Motor neuron (in vitro differentiated cells): Measurements from ENCODE around the gene CD22. TPM values are rescaled to one million over a fixed set of nuclear protein-coding genes. Genes with fewer than 3 reads are reported as not detected.
A peak's percentile ranks its signal among the peaks of the same experiment; 100 is the strongest.

Experiments
- ATAC-seq, 8 experiments: fragments of 200-7000 bp; cut with Tn5 transposase; replicated peaks in 6 of 8; 2 replicates each; pipeline ENCODE4 v1.8.0; 2021; ENCODE audit warnings: mild to moderate bottlenecking in 8 of 8, moderate library complexity in 8 of 8
- H3K27ac ChIP-seq, 2 donors: fragments of 250-450 bp; sonication (Bioruptor Pico); 2 replicates each; pipeline ENCODE4 v1.9.0; 2021; ENCODE audit warnings: antibody characterized with exemption in 2 of 2, mild to moderate bottlenecking in 2 of 2, moderate library complexity in 1 of 2
- H3K4me1 ChIP-seq, 2 donors: fragments of 250-450 bp; sonication (Bioruptor Pico); replicated peaks in 1 of 2; 2 replicates each; pipeline ENCODE4 v1.6.1; 2021; ENCODE audit warnings: antibody characterized with exemption in 2 of 2, mild to moderate bottlenecking in 2 of 2, moderate library complexity in 1 of 2
- H3K4me3 ChIP-seq, 5 donors: fragments of 250-450 bp; sonication (Bioruptor Pico); 2 replicates each; pipeline ENCODE4 v1.9.0; 2021; ENCODE audit warnings: antibody characterized with exemption in 5 of 5, mild to moderate bottlenecking in 5 of 5, moderate library complexity in 4 of 5
- WGBS, 10 experiments: fragments of 450-650 bp; shearing (Covaris generic); methylation state at CpG; one replicate each; pipeline ENCODE4 v1.0.0; 2022; 5-methylcytosine and 5-hydroxymethylcytosine counted together
- in situ Hi-C, 9 experiments: fragments of 400-800 bp; cut with MboI; loops; one replicate each; pipeline ENCODE4 v1.15.0; 2021; ENCODE audit warnings: low sequenced_read_pairs in 9 of 9, low pct_unique_long_range_greater_than_20kb in 2 of 9; ENCODE audit not compliant: unreplicated experiment in 9 of 9
- total RNA-seq, 8 experiments: library from RNA; unstranded; fragments of 300-600 nt; gene quantifications; 2 replicates each; pipeline versions ENCODE4 v1.2.3 to v1.2.4, GENCODE V29; 2022

CD22 gene
- total RNA-seq, 8 experiments from 2014 or later, result 0.27 to 1.8 (median 0.93) TPM; not detected in 2

- in situ Hi-C loops, result no loop called here
- WGBS, 10 experiments, result 48 to 100% (median 86%) methylated on average over 1 to 5 of the region's 5 CpGs; no CpG with 5 or more reads in 2 of the 10 experiments
- Histone ChIP-seq H3K4me1 (peaks cover 0 to 8% of the 10 kb centered on the region in 2 donors), H3K27ac (no peak overlapping the region), H3K4me3 (no peak overlapping the region)
- no peak for ATAC-seq
Measured at GRCh38 chr19:35298561-35298972, 30.4 kb upstream of the CD22 start.

GRCh38 chr19:35299523-35300338, 29.3 kb upstream of the CD22 start:
- Histone ChIP-seq H3K27ac (no peak overlapping the region), H3K4me3 (no peak overlapping the region), H3K4me1 (peaks cover 0 to 4% of the 10 kb centered on the region in 2 donors)
- ATAC-seq, result peak in 4 of 8 experiments; percentile 27 to 63 (median 43)
- in situ Hi-C loops, result no loop called here
- 40 to 70% (median 60%) methylated on average over 2 to 5 of the region's 55 CpGs; no CpG with 5 or more reads in 7 of the 10 experiments for WGBS, 10 experiments

- no peak overlapping the region for H3K4me3 ChIP-seq
- in situ Hi-C loops, result no loop called here
- peaks cover 0 to 4% of the 10 kb centered on the region in 2 donors for H3K4me1 ChIP-seq
- no peak for ATAC-seq
- 76 to 100% (median 85%) methylated on average over 2 to 7 of the region's 10 CpGs; no CpG with 5 or more reads in 6 of the 10 experiments for WGBS, 10 experiments
- H3K27ac ChIP-seq, result no peak overlapping the region
Measured at GRCh38 chr19:35300339-35300649, 28.7 kb upstream of the CD22 start.

- H3K4me1 ChIP-seq, result peaks cover 0 to 4% of the 10 kb centered on the region in 2 donors
- H3K4me3 ChIP-seq, result no peak overlapping the region
- ATAC-seq, result no peak
- in situ Hi-C loops, result no loop called here
- 40 to 100% (median 40%) methylated on average over 1 of the region's 2 CpGs; no CpG with 5 or more reads in 7 of the 10 experiments for WGBS, 10 experiments
- no peak overlapping the region for H3K27ac ChIP-seq
Measured at GRCh38 chr19:35301961-35302360, 27.0 kb upstream of the CD22 start.

GRCh38 chr19:35302446-35302845, 26.5 kb upstream of the CD22 start:
- ATAC-seq, result no peak
- Histone ChIP-seq H3K27ac (no peak overlapping the region), H3K4me1 (peaks cover 0 to 4% of the 10 kb centered on the region in 2 donors), H3K4me3 (no peak overlapping the region)
- WGBS, 10 experiments, result 80 to 100% (median 95%) methylated on average over 1 to 5 of the region's 16 CpGs; no CpG with 5 or more reads in 6 of the 10 experiments
- in situ Hi-C loops, result no loop called here

GRCh38 chr19:35303357-35303915, 25.6 kb upstream of the CD22 start:
- no peak overlapping the region for H3K4me3 ChIP-seq
- 27 to 100% (median 75%) methylated on average over 1 to 3 of the region's 6 CpGs; no CpG with 5 or more reads in 3 of the 10 experiments for WGBS, 10 experiments
- in situ Hi-C loops, result no loop called here
- peak in 5 of 8 experiments; percentile 58 to 87 (median 74) for ATAC-seq
- peaks cover 0 to 4% of the 10 kb centered on the region in 2 donors for H3K4me1 ChIP-seq
- no peak overlapping the region for H3K27ac ChIP-seq

GRCh38 chr19:35304036-35304435, 25.0 kb upstream of the CD22 start:
- WGBS, 10 experiments, result 42 to 65% (median 60%) methylated on average over 1 to 7 of the region's 11 CpGs; no CpG with 5 or more reads in 3 of the 10 experiments
- peaks cover under 1 to 5% of the 10 kb centered on the region in 2 donors for H3K4me1 ChIP-seq
- H3K4me3 ChIP-seq, result no peak overlapping the region
- in situ Hi-C loops, result no loop called here
- H3K27ac ChIP-seq, result no peak overlapping the region
- no peak for ATAC-seq

GRCh38 chr19:35305181-35305580, 23.8 kb upstream of the CD22 start:
- Histone ChIP-seq H3K27ac (no peak overlapping the region), H3K4me3 (no peak overlapping the region), H3K4me1 (peaks cover 11 to 15% of the 10 kb centered on the region in 2 donors)
- in situ Hi-C loops, result no loop called here
- 67 to 100% (median 97%) methylated on average over 1 to 3 of the region's 6 CpGs; no CpG with 5 or more reads in 4 of the 10 experiments for WGBS, 10 experiments
- ATAC-seq, result no peak

- WGBS, 10 experiments, result 58 to 100% (median 87%) methylated on average over 1 to 19 of the region's 20 CpGs
- ATAC-seq, result no peak
- Histone ChIP-seq H3K27ac (no peak overlapping the region), H3K4me1 (peaks cover 11 to 13% of the 10 kb centered on the region in 2 donors), H3K4me3 (no peak overlapping the region)
- in situ Hi-C loops, result no loop called here
Measured at GRCh38 chr19:35306473-35307246, 22.3 kb upstream of the CD22 start.

GRCh38 chr19:35307931-35308330, 21.1 kb upstream of the CD22 start:
- no peak for ATAC-seq
- 71 to 100% (median 86%) methylated on average over 1 to 8 of the region's 10 CpGs; no CpG with 5 or more reads in 3 of the 10 experiments for WGBS, 10 experiments
- H3K4me1 ChIP-seq, result peaks cover 11 to 13% of the 10 kb centered on the region in 2 donors
- in situ Hi-C loops, result no loop called here
- H3K4me3 ChIP-seq, result no peak overlapping the region
- no peak overlapping the region for H3K27ac ChIP-seq

- in situ Hi-C loops, result no loop called here
- Histone ChIP-seq H3K4me1 (peaks cover 11 to 13% of the 10 kb centered on the region in 2 donors), H3K27ac (no peak overlapping the region), H3K4me3 (no peak overlapping the region)
- WGBS, 10 experiments, result 0 to 83% (median 63%) methylated on average over 1 to 7 of the region's 7 CpGs; no CpG with 5 or more reads in 1 of the 10 experiments
- ATAC-seq, result peak in 5 of 8 experiments; percentile 18 to 62 (median 44)
Measured at GRCh38 chr19:35308910-35309309, 20.1 kb upstream of the CD22 start.

- 20 to 90% (median 80%) methylated on average over 1 to 9 of the region's 47 CpGs for WGBS, 10 experiments
- peaks cover 11 to 13% of the 10 kb centered on the region in 2 donors for H3K4me1 ChIP-seq
- peak overlapping the region in 1 of 2 donors; percentile 12 for H3K27ac ChIP-seq
- peak in 5 of 8 experiments; percentile 11 to 75 (median 68) for ATAC-seq
- H3K4me3 ChIP-seq, result no peak overlapping the region
- in situ Hi-C loops, result no loop called here
Measured at GRCh38 chr19:35309481-35310279, 19.3 kb upstream of the CD22 start.
